Measurements from ENCODE around the gene NOS1AP.
"Not testable (repeated sequence)": the region's sequence is repeated elsewhere in the genome, so short reads cannot be mapped to it uniquely, and the experiment has no call there.

NOS1AP gene

DNA sequence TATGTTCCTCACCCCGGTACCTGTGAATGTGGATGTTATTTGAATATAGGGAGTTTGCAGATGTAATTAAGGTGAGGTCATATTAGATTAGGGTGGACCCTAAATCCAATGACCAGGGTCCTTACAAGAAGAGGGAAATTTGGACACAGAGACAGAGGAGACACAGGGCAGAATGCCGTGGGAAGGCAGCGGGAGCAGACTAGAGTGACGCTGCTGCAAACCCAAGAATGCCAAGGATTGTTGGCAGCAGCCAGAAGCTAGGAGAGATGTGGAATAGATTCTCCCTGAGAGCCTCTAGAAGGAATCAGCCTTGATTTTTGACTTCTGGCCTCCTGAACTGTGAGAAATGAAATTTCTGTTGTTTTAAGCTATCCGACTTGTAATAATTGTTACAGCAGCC is 253.5 kb downstream of the NOS1AP start:
- no peak for DNase-seq (ENCODE audit: low read depth in 3 of 3, low spot score in 1 of 3)

DNA sequence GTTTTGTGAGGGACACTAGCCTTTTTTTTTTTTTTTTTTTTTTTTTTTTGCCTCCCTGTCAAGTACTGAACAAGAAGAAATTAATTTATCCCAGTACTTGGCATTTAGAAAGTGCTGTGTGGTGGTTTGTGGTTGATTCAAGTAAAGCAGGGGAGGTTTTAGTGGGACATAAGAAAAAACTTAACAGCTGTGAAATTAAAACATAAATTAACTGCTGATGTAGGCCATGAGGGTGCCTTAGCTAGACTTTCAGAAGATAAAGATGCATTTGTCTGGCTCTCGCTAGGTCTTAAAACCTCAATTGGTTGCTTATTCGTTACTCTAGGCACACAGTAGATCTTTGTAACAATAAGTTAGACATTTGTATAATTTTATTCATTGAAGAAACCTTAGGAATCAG is 254.9 kb downstream of the NOS1AP start:
- no peak for DNase-seq (ENCODE audit: low read depth in 3 of 3, low spot score in 1 of 3)

DNA sequence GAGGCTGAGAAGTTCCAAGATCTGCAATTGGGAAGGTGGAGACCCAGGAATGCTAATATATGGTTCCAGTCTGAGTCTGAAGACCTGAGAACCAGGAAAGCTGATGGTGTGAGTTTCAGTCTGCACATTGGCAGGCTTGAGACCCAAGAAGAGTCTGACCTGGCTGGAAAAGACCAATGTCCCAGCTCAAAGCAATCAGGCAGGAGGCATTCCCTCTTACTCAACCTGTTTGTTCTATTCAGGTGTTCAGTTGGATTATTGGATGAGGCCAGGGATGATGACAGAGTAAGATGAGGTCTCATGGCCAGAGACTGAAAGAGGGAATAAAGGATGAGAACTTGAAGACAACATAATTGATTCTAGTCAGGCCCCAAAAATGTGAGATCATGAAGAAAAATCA is 257.1 kb downstream of the NOS1AP start:
- no peak for DNase-seq (ENCODE audit: low read depth in 3 of 3, low spot score in 1 of 3)

DNA sequence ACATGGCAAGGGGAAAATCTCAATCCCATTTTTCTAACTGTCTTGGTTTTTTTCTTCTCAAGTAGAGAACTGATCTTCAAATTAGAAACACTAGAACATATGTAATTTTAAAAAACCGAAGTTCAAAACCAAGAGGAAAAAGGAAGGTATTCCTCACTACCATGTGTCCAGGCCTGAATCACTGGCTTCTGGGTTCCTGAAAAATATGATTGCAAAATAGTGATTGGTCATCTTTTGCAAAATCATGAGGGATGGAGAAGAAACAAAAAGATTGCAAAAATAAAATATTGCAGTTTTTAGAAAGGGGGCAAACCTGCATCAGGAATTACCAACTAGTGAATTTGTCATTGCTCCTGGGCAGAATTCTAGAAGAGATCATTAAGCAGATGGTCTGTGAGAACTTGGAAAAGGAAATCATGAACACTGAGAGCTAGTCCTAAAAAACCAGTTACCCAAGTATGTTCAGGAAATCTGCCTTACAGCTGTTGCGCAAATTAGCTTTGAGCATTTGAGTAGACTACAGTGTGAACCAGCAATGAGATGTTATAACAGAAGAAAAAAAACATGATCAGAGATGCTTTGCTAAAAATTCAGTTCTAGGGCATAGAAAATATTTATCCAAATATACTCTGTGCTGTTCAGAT is 257.8 kb downstream of the NOS1AP start:
- no peak for DNase-seq (ENCODE audit: low read depth in 3 of 3, low spot score in 1 of 3)

DNA sequence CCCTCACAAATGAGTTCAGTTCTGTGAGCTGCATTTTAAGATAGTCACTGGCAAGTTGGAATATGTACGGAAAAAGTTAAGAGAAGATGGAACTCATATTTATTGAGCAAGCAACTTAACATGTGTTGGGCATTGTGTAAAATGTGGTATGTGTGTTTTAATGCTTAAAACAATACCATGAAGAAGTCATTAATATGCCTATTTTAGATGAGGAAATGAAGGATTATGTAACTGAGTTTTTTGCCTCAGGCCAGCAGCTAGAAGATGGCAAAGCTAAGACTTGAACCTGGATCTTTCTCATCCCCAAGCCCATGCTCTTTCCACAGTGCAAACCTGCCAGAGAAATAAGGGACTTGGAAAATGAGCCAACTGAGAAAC is 258.3 kb downstream of the NOS1AP start:
- DNase-seq (ENCODE audit: low read depth in 3 of 3, low spot score in 1 of 3) = no peak

DNA sequence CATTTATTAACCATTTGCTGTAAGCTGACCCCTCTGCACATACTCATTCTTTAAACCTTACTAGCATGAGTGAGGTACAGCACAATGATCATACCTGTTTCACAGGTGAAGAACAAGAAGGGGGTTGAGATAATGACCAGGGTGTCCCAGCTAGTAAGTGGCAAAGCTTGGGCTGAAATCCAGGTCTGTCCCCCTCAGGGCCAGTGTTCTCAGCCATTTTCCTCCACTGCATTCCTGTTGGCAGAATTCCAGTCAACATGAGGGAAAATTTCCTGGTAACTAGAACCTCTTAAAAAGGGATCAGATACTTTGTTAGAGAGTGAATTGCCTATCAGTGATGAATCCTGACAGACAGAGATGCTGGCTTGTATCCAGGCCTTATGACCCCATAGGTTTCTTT is 259.0 kb downstream of the NOS1AP start:
- DNase-seq (ENCODE audit: low read depth in 3 of 3, low spot score in 1 of 3) = no peak

DNA sequence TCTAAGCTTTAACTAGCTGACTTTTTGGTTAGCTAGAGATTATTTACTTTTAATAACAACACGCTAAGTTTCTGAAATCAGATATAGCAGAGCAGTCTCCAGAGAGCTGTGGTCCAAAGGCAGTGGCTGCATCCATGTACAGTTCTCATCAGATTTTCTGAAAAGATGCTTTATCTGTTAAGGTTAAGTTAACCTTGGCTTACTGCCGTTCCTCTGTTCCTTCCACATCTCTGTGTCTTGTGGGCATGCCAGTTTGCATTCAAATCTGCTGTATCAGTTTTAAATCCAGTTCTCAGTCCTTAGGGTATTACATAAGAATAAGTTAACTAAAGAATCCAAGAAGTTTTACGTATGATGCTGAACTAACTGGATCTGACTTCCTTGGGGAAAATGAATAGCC is 260.3 kb downstream of the NOS1AP start:
- no peak for DNase-seq (ENCODE audit: low read depth in 3 of 3, low spot score in 1 of 3)

DNA sequence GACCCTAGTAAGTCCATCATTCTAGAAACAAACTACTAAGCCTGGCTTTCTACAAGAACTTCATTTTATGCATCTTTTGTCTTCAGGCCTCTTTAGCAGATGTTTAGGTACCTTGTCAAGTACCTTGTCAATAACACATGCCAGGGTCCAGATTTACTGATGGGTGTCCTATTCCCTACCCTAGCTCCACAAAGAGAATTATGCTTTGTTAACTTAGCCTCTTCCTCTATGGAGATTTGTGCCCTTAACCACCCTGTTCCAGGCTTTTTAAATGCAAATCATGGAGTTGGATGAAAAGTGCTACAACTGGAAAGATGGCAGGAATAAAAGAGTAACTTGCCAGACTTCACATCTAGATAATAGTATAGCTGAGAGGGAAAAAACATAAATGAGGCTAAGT is 264.5 kb downstream of the NOS1AP start:
- no peak for DNase-seq (ENCODE audit: low read depth in 3 of 3, low spot score in 1 of 3)

DNA sequence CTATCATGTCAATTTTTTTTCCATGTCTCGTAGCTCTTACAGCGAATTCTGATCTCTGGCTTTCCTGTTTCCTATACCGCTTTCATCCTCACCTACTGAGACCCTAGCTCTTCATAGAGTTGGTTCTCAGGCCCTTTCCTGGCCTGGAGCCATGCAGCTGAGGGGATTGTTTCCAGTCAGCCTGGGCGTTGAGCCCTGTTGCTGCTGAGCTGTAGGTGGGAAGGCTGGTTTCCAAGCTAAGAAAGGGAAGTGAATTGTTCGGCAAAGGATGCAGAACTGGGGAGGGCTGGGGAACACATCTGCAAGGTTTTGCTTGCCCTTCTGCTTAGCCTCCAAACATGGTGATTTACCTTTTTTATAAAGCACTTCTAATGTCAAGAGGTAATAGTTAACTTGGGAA is 265.6 kb downstream of the NOS1AP start:
- no peak for DNase-seq (ENCODE audit: low read depth in 3 of 3, low spot score in 1 of 3)

DNA sequence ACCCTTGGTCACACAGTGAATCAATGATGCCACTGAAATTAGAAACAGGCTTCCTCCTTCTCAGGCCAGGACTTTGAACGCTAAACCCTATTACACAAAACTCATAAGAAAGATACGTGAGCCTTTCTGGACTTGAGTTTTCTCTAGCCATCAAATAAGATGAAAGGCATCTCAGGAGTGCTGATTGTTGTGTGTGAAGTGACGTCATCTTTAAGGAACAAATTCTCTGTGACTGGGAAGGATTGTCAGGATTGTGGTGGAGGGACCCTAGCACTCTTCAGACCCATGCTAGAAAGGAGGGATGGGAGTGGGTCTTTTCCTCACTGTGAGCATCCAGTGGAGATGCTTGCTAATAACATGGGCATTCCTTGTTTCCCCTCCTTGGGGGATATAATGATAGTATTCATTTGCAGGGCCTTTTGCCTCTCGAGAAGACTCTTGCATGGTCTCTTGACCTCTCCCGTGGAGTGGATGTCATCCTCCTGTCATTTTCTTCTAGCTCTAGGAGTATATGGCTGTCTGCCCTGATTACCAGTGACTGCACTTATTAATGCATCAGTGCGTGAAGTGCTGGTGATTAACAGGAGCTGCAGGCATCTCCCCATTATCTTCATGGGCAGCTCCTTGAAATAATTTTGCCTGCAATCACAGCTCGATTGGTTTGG is 267.3 kb downstream of the NOS1AP start:
- DNase-seq (ENCODE audit: low read depth in 3 of 3, low spot score in 1 of 3) = no peak

DNA sequence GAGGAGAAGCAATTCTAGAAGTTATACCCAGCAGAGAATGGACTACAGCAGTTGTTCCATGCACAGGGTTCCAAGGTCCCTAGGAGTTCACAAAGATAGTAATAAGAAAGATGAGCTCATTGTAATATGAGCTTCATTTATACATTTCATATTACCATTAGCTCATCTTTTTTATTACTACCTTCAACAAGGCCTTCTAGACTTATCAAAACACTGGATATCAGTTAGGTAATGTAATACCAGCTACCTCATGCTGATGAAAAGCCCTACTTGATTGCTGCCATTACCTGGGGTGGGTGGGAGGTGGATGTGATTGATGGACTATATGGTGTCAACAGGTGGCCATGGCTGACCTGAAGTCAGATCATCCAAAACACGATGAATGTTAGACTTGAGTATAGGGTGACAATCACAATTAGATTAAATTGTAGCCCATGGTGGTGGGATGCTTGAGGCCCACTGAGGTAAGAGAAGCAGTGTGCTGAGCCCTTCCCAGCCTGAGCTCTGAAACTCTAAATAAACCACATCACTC is 273.0 kb downstream of the NOS1AP start:
- no peak for DNase-seq (ENCODE audit: low read depth in 3 of 3, low spot score in 1 of 3)

DNA sequence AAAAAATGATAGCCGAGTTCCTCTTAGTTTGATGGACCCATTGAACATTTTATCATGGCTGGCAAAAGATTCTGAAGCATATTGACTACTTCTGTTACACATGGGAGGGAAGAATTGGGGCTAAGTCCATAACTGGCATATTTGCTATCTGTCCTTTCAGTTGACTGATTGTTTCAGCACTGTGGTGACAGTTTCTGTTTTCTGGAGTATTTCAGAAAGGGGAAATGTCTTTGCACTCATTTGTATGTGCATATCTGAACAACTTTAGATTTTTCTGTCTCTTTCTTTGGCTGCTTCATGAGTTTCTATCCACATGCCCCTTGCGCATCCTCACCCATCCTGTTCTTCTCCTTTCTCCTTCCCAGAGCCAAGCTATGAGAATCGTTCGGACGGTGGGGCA is 274.0 kb downstream of the NOS1AP start:
- no peak for DNase-seq (ENCODE audit: low read depth in 3 of 3, low spot score in 1 of 3)

DNA sequence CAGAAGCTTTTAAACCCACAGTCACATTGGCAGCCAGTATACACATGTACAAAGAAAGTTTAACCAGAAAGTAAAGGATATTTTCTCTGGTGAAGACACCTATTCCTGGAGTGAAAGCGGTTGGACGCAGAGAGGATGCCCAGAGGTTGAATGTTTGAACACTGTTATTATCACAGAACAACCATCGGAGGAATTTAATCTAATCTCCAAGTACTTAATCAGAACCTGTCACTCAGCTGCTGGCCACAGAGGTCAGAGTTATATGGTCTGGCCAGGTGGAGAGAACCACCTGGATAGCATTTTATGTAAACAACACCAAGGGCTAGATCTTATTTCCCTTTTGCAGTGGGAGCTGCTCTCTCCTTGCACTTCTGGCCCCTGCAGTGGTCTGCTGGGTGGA is 277.8 kb downstream of the NOS1AP start:
- no peak for DNase-seq (ENCODE audit: low read depth in 3 of 3, low spot score in 1 of 3)

DNA sequence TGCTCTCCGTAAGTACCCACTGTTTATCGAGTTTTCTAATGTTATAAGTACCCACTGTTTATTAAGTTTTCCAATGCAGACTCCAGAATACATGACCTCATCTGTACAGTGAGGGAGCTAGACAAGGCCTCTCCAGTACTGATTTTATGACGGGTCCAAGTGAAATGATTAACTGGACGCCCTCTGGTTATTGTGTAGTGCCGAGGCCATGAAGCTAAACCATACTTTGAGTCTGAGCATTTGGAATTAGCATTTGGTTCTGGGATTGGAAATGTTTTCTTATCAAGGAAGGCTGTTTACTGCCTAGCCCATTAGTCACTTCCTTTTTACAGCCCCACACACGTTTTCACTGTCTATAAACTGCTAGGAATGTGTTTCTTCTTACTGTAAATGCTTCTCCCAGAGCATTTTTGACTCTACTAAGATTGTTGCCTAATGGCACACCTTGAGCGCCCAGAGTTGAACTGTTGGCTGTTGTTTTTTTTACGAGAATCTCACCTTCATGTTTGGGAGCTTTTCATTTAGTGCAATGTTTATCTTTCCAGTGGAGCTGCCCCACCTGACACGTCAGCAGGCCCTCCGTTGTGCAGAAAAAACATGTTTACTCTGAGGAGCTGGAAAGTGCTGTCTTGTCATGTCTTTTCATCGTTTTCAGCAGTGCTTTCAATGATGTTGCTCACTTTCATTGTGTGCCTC is 280.3 kb downstream of the NOS1AP start:
- no peak for DNase-seq (ENCODE audit: low read depth in 3 of 3, low spot score in 1 of 3)

DNA sequence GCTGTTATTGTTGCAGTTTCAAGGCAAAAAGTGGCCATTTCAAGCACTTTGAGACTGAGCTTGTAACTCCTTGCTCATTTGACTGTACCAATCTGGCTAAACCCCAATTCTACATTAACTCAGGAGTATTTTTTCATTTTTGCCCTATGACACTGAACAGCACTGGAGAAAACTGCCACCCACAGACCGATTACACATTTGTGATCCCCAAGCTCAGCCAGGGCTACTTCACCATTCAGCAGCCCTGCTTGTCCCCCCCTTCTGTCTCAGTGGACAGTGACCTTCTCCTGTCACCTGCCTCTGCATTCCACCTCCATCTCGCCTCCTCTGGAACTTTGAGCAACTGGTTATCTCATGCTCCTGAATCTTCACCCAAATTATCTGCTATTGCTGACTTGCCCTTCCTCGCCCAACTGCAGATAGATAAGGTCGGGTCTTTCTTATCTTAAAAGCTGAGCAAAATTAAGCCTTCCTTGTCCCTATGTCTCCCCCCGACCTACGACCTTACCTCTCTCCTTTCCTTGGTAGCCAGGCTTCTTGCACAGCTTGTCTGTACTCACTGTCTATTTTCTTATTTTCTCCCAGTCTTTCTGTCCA is 281.9 kb downstream of the NOS1AP start:
- DNase-seq (ENCODE audit: low read depth in 3 of 3, low spot score in 1 of 3) = no peak

DNA sequence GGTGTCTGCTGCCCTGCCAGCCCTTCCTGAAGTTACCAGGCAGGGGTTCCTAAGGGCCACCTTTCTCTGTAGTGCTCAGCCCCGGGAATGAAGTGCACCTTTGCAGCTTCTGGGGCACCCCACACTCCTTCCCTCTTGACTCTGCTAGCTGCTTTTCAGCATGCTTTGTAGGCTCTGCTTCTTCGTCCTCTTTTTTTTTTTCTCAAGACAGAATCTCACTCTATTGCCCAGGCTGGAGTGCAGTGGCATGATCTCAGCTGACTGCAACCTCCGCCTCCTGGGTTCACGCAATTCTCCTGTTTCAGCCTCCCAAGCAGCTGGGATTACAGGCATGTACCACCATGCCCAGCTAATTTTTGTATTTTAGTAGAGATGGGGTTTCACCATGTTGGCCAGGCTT is 282.4 kb downstream of the NOS1AP start:
- not testable (repeated sequence) for DNase-seq (ENCODE audit: low read depth in 3 of 3, low spot score in 1 of 3)

DNA sequence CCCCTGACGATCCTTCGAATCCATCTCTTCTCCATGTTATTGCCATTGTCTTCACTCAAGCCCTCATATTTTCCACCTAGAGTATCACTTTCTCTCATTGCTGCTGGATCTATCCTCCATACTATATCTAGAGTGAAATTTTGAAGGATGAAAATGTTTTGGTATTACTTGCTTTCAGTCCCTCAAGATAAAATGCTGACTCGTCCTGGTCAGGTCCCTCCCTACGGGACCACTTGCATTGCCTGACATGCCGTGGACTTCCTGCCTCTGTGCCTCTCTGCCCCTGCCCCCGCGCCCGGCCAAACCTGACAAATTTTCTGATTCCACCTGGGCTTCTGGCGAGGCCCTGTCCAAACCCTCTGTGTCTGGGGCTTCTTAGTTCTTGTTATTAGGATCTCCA is 283.6 kb downstream of the NOS1AP start:
- DNase-seq (ENCODE audit: low read depth in 3 of 3, low spot score in 1 of 3) = no peak

DNA sequence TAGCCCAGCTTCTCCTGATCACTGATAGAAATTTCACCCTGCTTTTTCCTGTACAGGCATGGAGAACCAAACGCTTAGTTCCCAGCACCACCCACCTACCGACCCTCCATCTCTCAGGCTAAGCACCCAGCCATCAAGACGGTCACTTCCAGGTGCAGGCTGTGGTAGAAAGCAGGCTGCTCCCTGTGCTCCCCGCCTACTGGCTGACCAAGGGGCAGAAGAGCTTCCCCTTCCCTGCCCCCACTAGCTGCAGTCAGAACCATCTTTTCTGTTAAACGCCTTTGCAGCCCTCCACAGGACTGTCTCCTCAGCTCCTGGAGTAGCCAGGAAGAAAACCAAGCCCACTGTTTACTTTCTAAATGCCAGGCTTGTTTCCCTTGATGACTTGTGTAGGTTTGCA is 284.2 kb downstream of the NOS1AP start:
- DNase-seq (ENCODE audit: low read depth in 3 of 3, low spot score in 1 of 3) = no peak

DNA sequence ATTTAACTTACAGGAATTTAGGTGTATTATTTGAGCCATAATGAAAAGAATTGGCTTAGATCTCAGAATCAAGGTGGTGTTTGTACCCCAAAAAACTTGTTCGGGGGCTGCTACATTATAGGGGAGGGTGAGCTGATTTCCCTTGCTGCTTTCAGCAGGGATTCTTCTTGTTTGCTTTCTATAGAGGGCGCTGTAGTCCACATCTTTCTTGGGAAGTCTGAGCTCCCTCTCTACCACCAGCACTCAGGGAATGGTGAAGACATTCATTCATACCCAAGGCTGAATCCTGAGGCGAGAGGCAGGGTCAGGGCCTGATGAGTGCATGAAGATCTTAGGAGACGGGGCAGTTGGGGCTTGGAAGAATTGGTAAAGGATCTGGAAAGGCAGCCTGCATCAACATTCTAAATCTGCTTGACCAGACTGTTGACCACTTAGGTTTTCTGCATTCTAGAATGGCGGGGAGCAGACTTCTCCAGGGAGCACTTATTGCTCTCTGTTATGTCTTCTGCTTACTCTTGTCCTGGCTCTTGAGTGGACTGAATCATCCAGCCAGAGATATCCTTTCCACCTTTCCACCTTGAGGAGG is 288.3 kb downstream of the NOS1AP start:
- no peak for DNase-seq (ENCODE audit: low read depth in 3 of 3, low spot score in 1 of 3)

DNA sequence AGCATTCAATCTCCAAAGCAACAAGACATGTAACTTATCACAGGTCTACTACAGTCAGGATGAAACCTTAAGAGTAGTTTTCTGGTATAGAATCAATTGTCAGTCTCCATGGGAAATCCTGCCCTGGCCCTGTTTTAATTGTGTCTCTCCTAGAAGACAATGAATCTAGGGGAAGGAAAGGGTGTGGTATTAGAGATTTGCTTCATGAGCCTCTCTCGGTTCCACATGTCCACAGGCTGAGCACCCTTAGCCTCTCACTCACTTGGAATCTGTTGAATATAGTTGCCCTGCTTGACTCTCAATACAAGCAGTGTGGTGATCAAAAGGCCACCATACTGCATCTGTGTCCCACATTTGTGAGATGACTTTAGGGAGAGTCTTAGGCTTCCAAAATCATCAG is 289.4 kb downstream of the NOS1AP start:
- DNase-seq (ENCODE audit: low read depth in 3 of 3, low spot score in 1 of 3) = no peak

DNA sequence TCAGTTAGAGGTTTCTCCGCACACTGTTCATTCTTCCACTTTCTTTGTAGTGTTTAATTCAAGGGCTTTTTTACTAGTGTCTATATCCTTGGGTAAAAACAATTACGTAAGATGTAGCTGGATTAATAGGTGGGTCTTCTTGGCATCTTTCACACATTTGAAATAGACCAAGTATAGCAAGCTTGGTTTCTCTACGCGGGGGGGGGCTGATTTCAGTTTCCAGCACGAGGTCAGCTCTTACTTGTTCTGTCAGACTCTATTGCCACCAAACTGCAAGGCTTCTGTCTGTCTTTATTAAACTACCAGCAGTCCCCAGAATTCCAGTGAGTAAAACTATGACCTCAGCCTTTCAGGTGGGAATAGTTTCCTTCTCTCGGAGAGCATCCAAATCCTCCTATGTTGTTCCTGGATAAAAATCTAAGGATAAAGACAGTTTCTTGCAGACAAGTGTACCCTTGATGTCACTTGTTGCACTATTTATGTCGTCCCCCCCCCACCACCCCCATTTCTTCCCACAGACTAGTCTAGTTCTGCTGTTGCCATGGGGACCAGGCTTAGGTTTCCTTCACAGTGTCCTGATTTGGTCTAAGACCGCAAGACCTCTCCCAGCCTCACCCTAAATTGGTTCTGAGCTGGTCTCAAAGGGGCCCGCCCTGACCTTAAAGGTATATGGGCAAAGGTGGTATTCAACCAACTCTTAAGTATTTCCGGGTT is 290.2 kb downstream of the NOS1AP start:
- DNase-seq (ENCODE audit: low read depth in 3 of 3, low spot score in 1 of 3) = no peak

Data from stimulated activated CD4-positive, alpha-beta T cell treated with anti-CD3 and anti-CD28 coated beads, TNF-alpha, amount 100 ng/mL, for 1 hour (primary cell).